ENCODE measurements around the gene GABRP. TPM values are rescaled to one million over a fixed set of nuclear protein-coding genes. Genes with fewer than 3 reads are reported as not detected.

The GABRP gene
- total and polyA plus RNA-seq, 11 donors: 0.08 to 2.9 (median 0.23) TPM; not detected in 3

DNA sequence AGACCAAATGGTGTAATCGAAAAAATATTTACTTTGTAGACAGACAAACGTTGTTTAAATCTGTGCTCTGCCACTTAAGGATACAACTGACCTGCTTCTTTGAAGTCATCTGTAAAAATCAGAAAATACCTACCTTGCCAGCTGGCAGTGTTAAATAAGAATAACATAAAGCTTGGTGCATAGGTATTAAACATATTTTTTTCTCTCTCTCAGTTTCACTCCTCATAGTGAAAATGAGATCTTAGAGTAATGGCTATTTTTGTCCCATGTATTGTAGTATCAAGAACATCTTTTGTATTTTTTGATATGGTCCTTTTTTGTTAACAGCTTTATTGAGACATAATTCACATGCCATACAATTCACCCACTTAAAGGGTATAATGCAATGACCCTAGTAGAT is 60.3 kb downstream of the GABRP start:
- TF ChIP-seq, protein P1, sequence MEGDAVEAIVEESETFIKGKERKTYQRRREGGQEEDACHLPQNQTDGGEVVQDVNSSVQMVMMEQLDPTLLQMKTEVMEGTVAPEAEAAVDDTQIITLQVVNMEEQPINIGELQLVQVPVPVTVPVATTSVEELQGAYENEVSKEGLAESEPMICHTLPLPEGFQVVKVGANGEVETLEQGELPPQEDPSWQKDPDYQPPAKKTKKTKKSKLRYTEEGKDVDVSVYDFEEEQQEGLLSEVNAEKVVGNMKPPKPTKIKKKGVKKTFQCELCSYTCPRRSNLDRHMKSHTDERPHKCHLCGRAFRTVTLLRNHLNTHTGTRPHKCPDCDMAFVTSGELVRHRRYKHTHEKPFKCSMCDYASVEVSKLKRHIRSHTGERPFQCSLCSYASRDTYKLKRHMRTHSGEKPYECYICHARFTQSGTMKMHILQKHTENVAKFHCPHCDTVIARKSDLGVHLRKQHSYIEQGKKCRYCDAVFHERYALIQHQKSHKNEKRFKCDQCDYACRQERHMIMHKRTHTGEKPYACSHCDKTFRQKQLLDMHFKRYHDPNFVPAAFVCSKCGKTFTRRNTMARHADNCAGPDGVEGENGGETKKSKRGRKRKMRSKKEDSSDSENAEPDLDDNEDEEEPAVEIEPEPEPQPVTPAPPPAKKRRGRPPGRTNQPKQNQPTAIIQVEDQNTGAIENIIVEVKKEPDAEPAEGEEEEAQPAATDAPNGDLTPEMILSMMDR (IDR thresholded peaks at IDR 0.05): no peak
- no peak for TF ChIP-seq POLR2A (IDR thresholded peaks at IDR 0.05)
- H3K27ac ChIP-seq: no peak overlapping the region
- WGBS, 4 donors: 82 to 89% (median 84%) methylated on average over 2 of the region's 2 CpGs
- H3K27me3 ChIP-seq: peaks cover 0 to 3% (median 0%) of the 10 kb centered on the region in 9 donors
- ATAC-seq (no peak), DNase-seq (no peak)
- H3K36me3 ChIP-seq: no peaks in the 10 kb centered on the region
- H3K4me1 ChIP-seq: no peaks in the 10 kb centered on the region
- H3K9me3 ChIP-seq: no peaks in the 10 kb centered on the region
- no peak overlapping the region for H3K4me3 ChIP-seq
- intact Hi-C loops (cut with DNase I): no loop called here

DNA sequence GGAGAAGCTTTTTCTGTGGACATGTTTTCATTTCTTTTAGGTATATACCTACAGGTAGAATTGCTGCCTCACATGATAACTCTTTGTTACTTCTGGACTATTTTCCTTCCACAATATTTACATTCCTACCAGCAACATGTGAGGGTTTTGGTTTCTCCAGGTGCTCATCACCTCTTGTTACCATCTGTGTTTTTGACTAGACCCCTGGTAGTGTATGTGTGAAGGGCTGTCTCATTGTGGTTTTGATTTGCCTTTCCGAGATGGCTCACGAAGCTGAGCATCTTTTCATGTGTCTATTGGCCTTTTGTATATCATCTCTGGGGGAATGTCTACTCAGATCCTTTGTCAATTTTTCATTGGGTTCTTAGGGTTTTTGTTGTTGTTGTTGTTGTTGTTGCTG is 61.1 kb downstream of the GABRP start:
- Histone ChIP-seq H3K36me3 (no peaks in the 10 kb centered on the region), H3K4me3 (no peak overlapping the region), H3K9me3 (no peaks in the 10 kb centered on the region), H3K27me3 (peaks cover 0 to 3% (median 0%) of the 10 kb centered on the region in 9 donors), H3K4me1 (no peaks in the 10 kb centered on the region), H3K27ac (no peak overlapping the region)
- no peak for ATAC-seq
- TF ChIP-seq POLR2A (IDR thresholded peaks at IDR 0.05): no peak
- TF ChIP-seq, protein P1 (IDR thresholded peaks at IDR 0.05): no peak
- DNase-seq: no peak
- intact Hi-C loops (cut with DNase I): no loop called here
- 69 to 94% (median 71%) methylated on average over 2 of the region's 2 CpGs for WGBS, 4 donors

GRCh38 chr5:170846416-170846815 is 62.9 kb downstream of the GABRP start:
- Histone ChIP-seq H3K4me1 (no peaks in the 10 kb centered on the region), H3K27ac (no peak overlapping the region), H3K36me3 (no peaks in the 10 kb centered on the region), H3K4me3 (no peak overlapping the region), H3K9me3 (no peaks in the 10 kb centered on the region), H3K27me3 (peaks cover 0 to 3% (median 0%) of the 10 kb centered on the region in 9 donors)
- TF ChIP-seq POLR2A (IDR thresholded peaks at IDR 0.05): no peak
- TF ChIP-seq, protein P1 (IDR thresholded peaks at IDR 0.05): no peak
- intact Hi-C loops (cut with DNase I): no loop called here
- no peak for ATAC-seq
- DNase-seq: no peak

DNA sequence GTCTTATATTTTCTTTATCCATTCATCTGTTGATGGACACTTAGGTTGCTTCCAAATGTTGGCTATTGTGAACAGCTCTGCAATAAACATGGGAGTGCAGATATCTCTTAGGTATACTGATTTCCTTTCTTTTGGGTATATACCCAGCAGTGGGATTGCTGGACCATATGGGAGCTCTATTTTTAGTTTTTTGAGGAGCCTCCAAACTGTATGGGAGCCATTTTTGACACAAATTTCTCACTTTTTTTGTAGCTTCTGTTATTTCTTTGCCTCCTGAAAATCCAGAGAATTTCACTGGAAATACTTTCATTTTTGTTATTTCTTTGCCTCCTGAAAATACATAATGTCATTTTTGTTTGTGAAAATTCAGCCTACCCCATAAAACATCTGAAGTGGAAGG is 63.3 kb downstream of the GABRP start:
- ATAC-seq (no peak), DNase-seq (no peak)
- intact Hi-C loops (cut with DNase I): no loop called here
- Histone ChIP-seq H3K36me3 (no peaks in the 10 kb centered on the region), H3K27ac (no peak overlapping the region), H3K9me3 (no peaks in the 10 kb centered on the region), H3K27me3 (peaks cover 0 to 3% (median 0%) of the 10 kb centered on the region in 9 donors), H3K4me1 (no peaks in the 10 kb centered on the region), H3K4me3 (no peak overlapping the region)
- TF ChIP-seq, protein P1 (IDR thresholded peaks at IDR 0.05): no peak
- TF ChIP-seq POLR2A (IDR thresholded peaks at IDR 0.05): no peak
